ENCODE results near the gene CPTP. TPM values are rescaled to one million over a fixed set of nuclear protein-coding genes. Genes with fewer than 3 reads are reported as not detected.

Gene CPTP
- total RNA-seq, 1 experiment from 2014 or later: 16.8 TPM

DNA sequence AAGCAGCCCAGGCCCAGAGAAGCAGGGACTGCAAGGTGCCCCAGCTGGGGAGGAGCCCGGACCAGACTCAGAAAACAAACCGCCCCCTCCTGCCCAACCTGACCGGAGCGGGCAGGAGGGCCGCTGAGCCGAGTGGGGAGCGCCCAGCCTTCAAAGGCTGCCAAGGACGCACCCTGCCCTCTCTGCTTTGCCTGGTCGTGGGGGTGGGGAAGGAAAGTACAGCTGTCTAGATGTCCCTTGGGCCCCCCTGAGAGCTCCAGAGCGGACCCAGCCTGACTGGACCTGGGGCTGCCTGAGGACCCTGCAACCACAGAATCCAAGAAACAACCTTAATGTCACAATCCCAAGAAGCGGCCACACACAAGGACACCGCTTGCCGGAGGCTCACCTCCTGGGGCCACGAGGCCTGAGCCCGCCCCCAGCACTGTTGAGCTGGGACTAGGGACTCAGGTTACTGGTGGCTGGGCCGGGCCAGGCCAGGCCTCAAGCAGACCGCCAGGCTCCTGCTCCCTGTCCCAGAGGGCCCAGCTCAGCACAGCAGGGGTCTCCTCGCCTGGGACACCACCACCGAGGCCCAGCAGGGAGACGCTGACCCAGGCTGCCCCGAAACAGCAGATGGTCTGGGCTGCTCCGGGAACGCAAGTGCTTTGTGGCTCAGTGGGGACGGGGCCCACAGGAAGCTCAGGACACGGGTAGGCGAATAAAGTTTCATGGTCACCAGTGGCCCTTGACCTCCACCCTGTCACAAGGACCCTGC lies 23.2 kb downstream of the CPTP start:
- H3K36me3 Mint-ChIP-seq (ENCODE audit: insufficient read depth, unreplicated experiment): peaks cover 13% of the 10 kb centered on the region
- H3K4me3 Mint-ChIP-seq (ENCODE audit: unreplicated experiment): peak overlapping the region; percentile 70
- H3K9me3 Mint-ChIP-seq (ENCODE audit: unreplicated experiment): no peaks in the 10 kb centered on the region
- CTCF ChIA-PET: interaction anchor here (0.9 to 1.3 kb wide), 2 partner anchors 28 to 43 kb away, joined by 3 to 4 read pairs; no protein-coding TSS in a partner anchor
- Histone ChIP-seq H3K9me3 (no peaks in the 10 kb centered on the region), H3K36me3 (ENCODE audit: control insufficient read depth, insufficient read depth, low read length) (no peaks in the 10 kb centered on the region; the same call in 1 of the 2 replicates), H3K4me3 (ENCODE audit: low read depth, low read length) (peak overlapping the region; percentile 79), H3K27me3 (replicated peaks; ENCODE audit: control insufficient read depth, insufficient read depth, low read length) (no peaks in the 10 kb centered on the region), H3K4me1 (peaks cover 14% of the 10 kb centered on the region)
- H3K27me3 Mint-ChIP-seq (ENCODE audit: insufficient read depth, unreplicated experiment): no peaks in the 10 kb centered on the region
- H3K27ac Mint-ChIP-seq (ENCODE audit: unreplicated experiment): no peak overlapping the region
- TF ChIP-seq, protein P1, sequence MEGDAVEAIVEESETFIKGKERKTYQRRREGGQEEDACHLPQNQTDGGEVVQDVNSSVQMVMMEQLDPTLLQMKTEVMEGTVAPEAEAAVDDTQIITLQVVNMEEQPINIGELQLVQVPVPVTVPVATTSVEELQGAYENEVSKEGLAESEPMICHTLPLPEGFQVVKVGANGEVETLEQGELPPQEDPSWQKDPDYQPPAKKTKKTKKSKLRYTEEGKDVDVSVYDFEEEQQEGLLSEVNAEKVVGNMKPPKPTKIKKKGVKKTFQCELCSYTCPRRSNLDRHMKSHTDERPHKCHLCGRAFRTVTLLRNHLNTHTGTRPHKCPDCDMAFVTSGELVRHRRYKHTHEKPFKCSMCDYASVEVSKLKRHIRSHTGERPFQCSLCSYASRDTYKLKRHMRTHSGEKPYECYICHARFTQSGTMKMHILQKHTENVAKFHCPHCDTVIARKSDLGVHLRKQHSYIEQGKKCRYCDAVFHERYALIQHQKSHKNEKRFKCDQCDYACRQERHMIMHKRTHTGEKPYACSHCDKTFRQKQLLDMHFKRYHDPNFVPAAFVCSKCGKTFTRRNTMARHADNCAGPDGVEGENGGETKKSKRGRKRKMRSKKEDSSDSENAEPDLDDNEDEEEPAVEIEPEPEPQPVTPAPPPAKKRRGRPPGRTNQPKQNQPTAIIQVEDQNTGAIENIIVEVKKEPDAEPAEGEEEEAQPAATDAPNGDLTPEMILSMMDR (IDR thresholded peaks at IDR 0.05; ENCODE audit: insufficient read depth in 1 of 2, low read depth in 1 of 2, low read length in 1 of 2, severe bottlenecking in 1 of 2, unreplicated experiment in 1 of 2): no peak
- H3K4me1 Mint-ChIP-seq (ENCODE audit: low read depth, unreplicated experiment): no peaks in the 10 kb centered on the region
- intact Hi-C loops (cut with micrococcal nuclease; ENCODE audit: unreplicated experiment): loop anchor here (10.0 kb wide), 1 partner anchor 157 kb away; no protein-coding TSS in a partner anchor
- DNase-seq: no peak
- no TSS peak for BruUV-seq (replicated peaks)
- POLR2A ChIA-PET: interaction anchor here (0.5 to 0.9 kb wide), 2 partner anchors 28 to 74 kb away, joined by 3 to 4 read pairs; partner anchors contain the start of gene AURKAIP1

DNA sequence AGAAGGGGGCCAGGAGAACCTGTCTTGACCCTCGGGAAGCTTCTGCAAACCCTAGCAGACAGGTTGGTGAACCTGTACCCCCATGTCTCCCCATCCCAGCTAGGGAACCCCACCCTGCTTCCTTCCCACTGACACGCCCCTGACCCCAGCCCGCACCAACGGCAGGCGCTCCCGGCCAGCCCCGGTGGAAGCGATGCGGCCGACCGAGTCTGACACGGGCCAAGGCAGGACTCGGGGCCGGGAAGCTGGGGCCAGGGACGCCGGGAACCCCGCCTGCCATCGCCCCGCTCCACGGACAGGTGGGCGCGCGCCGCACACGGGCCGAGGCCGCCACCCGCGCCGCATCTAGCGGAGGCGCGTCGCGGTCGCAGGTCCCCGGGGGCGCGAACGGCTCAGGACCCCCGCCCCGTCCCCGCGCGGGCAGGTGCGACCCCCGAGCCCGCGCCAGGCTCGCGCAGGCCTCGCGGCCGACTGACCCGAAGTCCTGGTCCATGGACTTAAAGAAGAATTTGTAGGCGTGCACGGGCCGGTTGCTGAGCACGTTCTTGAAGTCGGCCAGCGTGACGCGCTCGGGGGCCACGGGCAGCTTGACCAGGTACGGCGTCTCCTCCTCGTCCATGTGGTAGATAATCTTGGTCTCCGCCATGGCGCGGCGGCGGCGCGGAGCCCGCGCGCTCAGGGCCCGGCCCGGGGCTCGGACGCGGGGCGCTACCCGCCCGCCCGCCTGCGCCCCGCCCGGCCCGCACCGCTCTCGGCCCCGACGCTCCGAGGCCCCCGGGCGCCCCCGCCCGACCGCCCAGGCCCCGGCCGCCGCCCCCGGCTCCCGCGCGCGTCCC lies 24.0 kb downstream of the CPTP start:
- Histone ChIP-seq H3K4me3 (ENCODE audit: low read depth, low read length) (peak overlapping the region; percentile 79), H3K4me1 (peaks cover 16% of the 10 kb centered on the region), H3K36me3 (ENCODE audit: control insufficient read depth, insufficient read depth, low read length) (no peaks in the 10 kb centered on the region; the same call in 1 of the 2 replicates), H3K27me3 (replicated peaks; ENCODE audit: control insufficient read depth, insufficient read depth, low read length) (no peaks in the 10 kb centered on the region), H3K9me3 (no peaks in the 10 kb centered on the region)
- no TSS peak for BruUV-seq (replicated peaks)
- peak in 1 of 2 experiments; percentile 45 for DNase-seq
- ChIA-PET POLR2A (interaction anchor here (0.9 kb wide), 1 partner anchor 27 kb away, joined by 4 read pairs; the partner anchor contains the start of gene AURKAIP1), CTCF (interaction anchor here (0.9 to 1.3 kb wide), 2 partner anchors 27 to 44 kb away, joined by 3 to 4 read pairs; no protein-coding TSS in a partner anchor)
- Mint-ChIP-seq H3K9me3 (ENCODE audit: unreplicated experiment) (no peaks in the 10 kb centered on the region), H3K27ac (ENCODE audit: unreplicated experiment) (no peak overlapping the region), H3K27me3 (ENCODE audit: insufficient read depth, unreplicated experiment) (no peaks in the 10 kb centered on the region), H3K4me1 (ENCODE audit: low read depth, unreplicated experiment) (no peaks in the 10 kb centered on the region), H3K4me3 (ENCODE audit: unreplicated experiment) (peak overlapping the region; percentile 70), H3K36me3 (ENCODE audit: insufficient read depth, unreplicated experiment) (peaks cover 8% of the 10 kb centered on the region)
- intact Hi-C loops (cut with micrococcal nuclease; ENCODE audit: unreplicated experiment): loop anchor here (10.0 kb wide), 1 partner anchor 156 kb away; no protein-coding TSS in a partner anchor
- TF ChIP-seq, protein P1 (IDR thresholded peaks at IDR 0.05; ENCODE audit: insufficient read depth in 1 of 2, low read depth in 1 of 2, low read length in 1 of 2, severe bottlenecking in 1 of 2, unreplicated experiment in 1 of 2): no peak
